Uterus (tissue), 2 donors: Measurements from ENCODE around the gene HCFC1R1.

Experiments used
- CTCF ChIP-seq, 4 experiments: fragments of 200-600 bp in 2 of 4; fragments of 450-650 bp in 2 of 4; sonication (generic) in 2 of 4; IDR thresholded peaks; one replicate each; pipeline ENCODE4 v1.5.1; 2016 to 2019; ENCODE audit warnings: antibody characterized with exemption in 4 of 4, mild to moderate bottlenecking in 2 of 4, moderate library complexity in 1 of 4
- POLR2A ChIP-seq, 2 donors: fragments of 450-650 bp; IDR thresholded peaks; one replicate each; pipeline ENCODE4 v1.6.1; 2016; ENCODE audit warnings: antibody characterized with exemption in 2 of 2, mild to moderate bottlenecking in 1 of 2, moderate library complexity in 1 of 2

GRCh38 chr16:2987286-2987685, 36.5 kb downstream of the HCFC1R1 start:
- TF ChIP-seq CTCF (IDR thresholded peaks at IDR 0.05) (no peak), POLR2A (IDR thresholded peaks at IDR 0.05) (no peak)
